Measurements from ENCODE around the gene SYCP3. TPM values are rescaled to one million over a fixed set of nuclear protein-coding genes. Genes with fewer than 3 reads are reported as not detected.

SYCP3 gene
- total and polyA plus RNA-seq, 2 donors (not counting 1 experiment from before 2014, with no cell fraction given) = 0.02 to 0.17 TPM

GRCh38 chr12:101783838-101784237 is 44.6 kb upstream of the SYCP3 start:
- Histone ChIP-seq H3K79me2 (ENCODE audit: control insufficient read depth, insufficient read depth, low read length) (no peaks in the 10 kb centered on the region), H3K36me3 (ENCODE audit: control insufficient read depth, insufficient read depth, low read length) (no peaks in the 10 kb centered on the region), H3K9me3 (ENCODE audit: control insufficient read depth, insufficient read depth, low read depth, low read length) (no peaks in the 10 kb centered on the region), H3K4me2 (ENCODE audit: extremely low read depth, insufficient read depth, low read length) (no peak overlapping the region), H3K9ac (ENCODE audit: insufficient read depth, low read length) (no peak overlapping the region), H3K27ac (ENCODE audit: insufficient read depth, low read length) (no peak overlapping the region), H2AFZ (ENCODE audit: low read length) (no peak overlapping the region), H3K4me1 (ENCODE audit: control insufficient read depth, extremely low read depth, insufficient read depth, low read length) (peaks cover 7% of the 10 kb centered on the region), H3K4me3 (replicated peaks in 1 of 4; ENCODE audit: control extremely low read depth in 1 of 4, insufficient read depth in 1 of 4, low read depth in 3 of 4, low read length in 4 of 4) (no peak overlapping the region), H4K20me1 (ENCODE audit: control insufficient read depth, extremely low read depth, insufficient read depth, low read length) (no peaks in the 10 kb centered on the region), H3K27me3 (ENCODE audit: control insufficient read depth, insufficient read depth, low read length) (no peaks in the 10 kb centered on the region)
- DNase-seq (ENCODE audit: low read depth in 2 of 2) = no peak
- TF ChIP-seq EZH2 (IDR thresholded peaks at IDR 0.05; ENCODE audit: low read length, missing control alignments) (no peak), CTCF (conservative IDR thresholded peaks at IDR 0.05 in 1 of 2, IDR thresholded peaks at IDR 0.05 in 1 of 2; ENCODE audit: low read depth in 1 of 2, low read length in 2 of 2) (no peak)

GRCh38 chr12:101783150-101783549 is 43.9 kb upstream of the SYCP3 start:
- Histone ChIP-seq H3K4me1 (ENCODE audit: control insufficient read depth, extremely low read depth, insufficient read depth, low read length) (peaks cover 7% of the 10 kb centered on the region), H2AFZ (ENCODE audit: low read length) (no peak overlapping the region), H3K27me3 (ENCODE audit: control insufficient read depth, insufficient read depth, low read length) (no peaks in the 10 kb centered on the region), H3K9me3 (ENCODE audit: control insufficient read depth, insufficient read depth, low read depth, low read length) (no peaks in the 10 kb centered on the region), H3K4me2 (ENCODE audit: extremely low read depth, insufficient read depth, low read length) (no peak overlapping the region), H3K9ac (ENCODE audit: insufficient read depth, low read length) (no peak overlapping the region), H4K20me1 (ENCODE audit: control insufficient read depth, extremely low read depth, insufficient read depth, low read length) (no peaks in the 10 kb centered on the region), H3K79me2 (ENCODE audit: control insufficient read depth, insufficient read depth, low read length) (no peaks in the 10 kb centered on the region), H3K36me3 (ENCODE audit: control insufficient read depth, insufficient read depth, low read length) (no peaks in the 10 kb centered on the region), H3K27ac (ENCODE audit: insufficient read depth, low read length) (no peak overlapping the region), H3K4me3 (replicated peaks in 1 of 4; ENCODE audit: control extremely low read depth in 1 of 4, insufficient read depth in 1 of 4, low read depth in 3 of 4, low read length in 4 of 4) (no peak overlapping the region)
- no peak for TF ChIP-seq CTCF (conservative IDR thresholded peaks at IDR 0.05 in 1 of 2, IDR thresholded peaks at IDR 0.05 in 1 of 2; ENCODE audit: low read depth in 1 of 2, low read length in 2 of 2)
- TF ChIP-seq EZH2 (IDR thresholded peaks at IDR 0.05; ENCODE audit: low read length, missing control alignments) = no peak
- DNase-seq (ENCODE audit: low read depth in 2 of 2) = no peak

- no peak for TF ChIP-seq CTCF (conservative IDR thresholded peaks at IDR 0.05 in 1 of 2, IDR thresholded peaks at IDR 0.05 in 1 of 2; ENCODE audit: low read depth in 1 of 2, low read length in 2 of 2)
- no peak overlapping the region for H2AFZ ChIP-seq (ENCODE audit: low read length)
- no peaks in the 10 kb centered on the region for H3K9me3 ChIP-seq (ENCODE audit: control insufficient read depth, insufficient read depth, low read depth, low read length)
- no peak overlapping the region for H3K9ac ChIP-seq (ENCODE audit: insufficient read depth, low read length)
- no peaks in the 10 kb centered on the region for H3K36me3 ChIP-seq (ENCODE audit: control insufficient read depth, insufficient read depth, low read length)
- H3K4me3 ChIP-seq (replicated peaks in 1 of 4; ENCODE audit: control extremely low read depth in 1 of 4, insufficient read depth in 1 of 4, low read depth in 3 of 4, low read length in 4 of 4) = no peak overlapping the region
- no peaks in the 10 kb centered on the region for H4K20me1 ChIP-seq (ENCODE audit: control insufficient read depth, extremely low read depth, insufficient read depth, low read length)
- DNase-seq (ENCODE audit: low read depth in 2 of 2) = peak; percentile 25 to 71
- no peaks in the 10 kb centered on the region for H3K79me2 ChIP-seq (ENCODE audit: control insufficient read depth, insufficient read depth, low read length)
- peaks cover 7% of the 10 kb centered on the region for H3K4me1 ChIP-seq (ENCODE audit: control insufficient read depth, extremely low read depth, insufficient read depth, low read length)
- no peaks in the 10 kb centered on the region for H3K27me3 ChIP-seq (ENCODE audit: control insufficient read depth, insufficient read depth, low read length)
- peak overlapping the region; percentile 18 for H3K27ac ChIP-seq (ENCODE audit: insufficient read depth, low read length)
- H3K4me2 ChIP-seq (ENCODE audit: extremely low read depth, insufficient read depth, low read length) = no peak overlapping the region
These were observed 43.0 kb upstream of the SYCP3 start for GRCh38 chr12:101782273-101782731.
